GM21528 (cell line): Measurements from ENCODE around the gene TFB1M.

Experiments
- ATAC-seq: cut with Tn5 transposase; IDR thresholded peaks from one replicate; pipeline ENCODE4 v1.9.1; 2021; ENCODE audit warnings: mild to moderate bottlenecking, moderate library complexity; ENCODE audit not compliant: unreplicated experiment, low FRiP score

Gene TFB1M

GRCh38 chr6:155267411-155267810 is 46.9 kb downstream of the TFB1M start:
- no peak for ATAC-seq

- no peak for ATAC-seq
These were observed 48.3 kb downstream of the TFB1M start for GRCh38 chr6:155265843-155266535.

- no peak for ATAC-seq
These were observed 49.5 kb downstream of the TFB1M start for GRCh38 chr6:155264693-155265320.

- no peak for ATAC-seq
These were observed 50.8 kb downstream of the TFB1M start, which contains the start of gene CLDN20 for GRCh38 chr6:155263373-155264063. Gene CLDN20 (plus strand): TSS chr6:155264013. CDS start chr6:155275720, 11,707 bp downstream.

GRCh38 chr6:155262655-155263054 is 51.6 kb downstream of the TFB1M start:
- no peak for ATAC-seq

GRCh38 chr6:155261111-155261900 is 53.0 kb downstream of the TFB1M start:
- ATAC-seq = no peak

GRCh38 chr6:155260686-155261085 is 53.6 kb downstream of the TFB1M start:
- peak; percentile 62 for ATAC-seq

- ATAC-seq = no peak
These were observed 54.4 kb downstream of the TFB1M start for GRCh38 chr6:155259897-155260296.

GRCh38 chr6:155259204-155259603 is 55.1 kb downstream of the TFB1M start:
- no peak for ATAC-seq

GRCh38 chr6:155257796-155258195 is 56.5 kb downstream of the TFB1M start:
- no peak for ATAC-seq

- ATAC-seq = no peak
These were observed 58.0 kb downstream of the TFB1M start for GRCh38 chr6:155256122-155256795.

GRCh38 chr6:155254139-155254538 is 60.1 kb downstream of the TFB1M start:
- no peak for ATAC-seq

GRCh38 chr6:155253337-155253736 is 60.9 kb downstream of the TFB1M start:
- ATAC-seq = no peak

GRCh38 chr6:155252581-155252980 is 61.7 kb downstream of the TFB1M start:
- no peak for ATAC-seq

- ATAC-seq = no peak
These were observed 63.4 kb downstream of the TFB1M start for GRCh38 chr6:155250701-155251381.

- no peak for ATAC-seq
These were observed 66.0 kb downstream of the TFB1M start for GRCh38 chr6:155248008-155249001.

GRCh38 chr6:155247618-155248007 is 66.7 kb downstream of the TFB1M start:
- no peak for ATAC-seq

GRCh38 chr6:155246825-155247224 is 67.5 kb downstream of the TFB1M start:
- ATAC-seq = no peak
